Brain microvascular endothelial cell (primary cell): ENCODE results near the gene ANKRD66.
"Not testable (repeated sequence)": the region's sequence is repeated elsewhere in the genome, so short reads cannot be mapped to it uniquely, and the experiment has no call there.

Experiments
- DNase-seq: peaks from one replicate; pipeline ENCODE4 v3.0.0-alpha.2; 2020
- H3K27ac ChIP-seq: fragments of 250-450 bp; sonication (Bioruptor Pico); 2 replicates; pipeline ENCODE4 v1.5.1; 2020; ENCODE audit warnings: mild to moderate bottlenecking, moderate library complexity
- H3K27me3 ChIP-seq: fragments of 250-450 bp; sonication (Bioruptor Pico); replicated peaks from 2 replicates; pipeline ENCODE4 v1.5.1; 2020; ENCODE audit warnings: mild to moderate bottlenecking
- H3K36me3 ChIP-seq: fragments of 250-450 bp; sonication (Bioruptor Pico); replicated peaks from 2 replicates; pipeline ENCODE4 v1.5.1; 2020; ENCODE audit warnings: mild to moderate bottlenecking
- H3K4me3 ChIP-seq: 2 replicates; pipeline ENCODE4 v1.5.1; 2011; ENCODE audit warnings: low read depth, mild to moderate bottlenecking, control low read depth, low read length, moderate library complexity
- CTCF ChIP-seq: IDR thresholded peaks from 2 replicates; pipeline ENCODE4 v1.5.1; 2011; ENCODE audit warnings: low read depth, mild to moderate bottlenecking, moderate library complexity, low read length, control low read depth, inconsistent platforms; ENCODE audit errors: missing control alignments
- in situ Hi-C: cut with HindIII; loops from 2 replicates; pipeline ENCODE4 v1.10.0; 2017; ENCODE audit warnings: low sequenced_read_pairs, low pct_ligation_motif_present

ANKRD66 gene

GRCh38 chr6:46743425-46744158 is 3.1 kb upstream of the ANKRD66 start:
- no peaks in the 10 kb centered on the region for H3K27me3 ChIP-seq
- in situ Hi-C loops = no loop called here
- DNase-seq = no peak
- no peaks in the 10 kb centered on the region for H3K36me3 ChIP-seq
- no peak for TF ChIP-seq CTCF
- H3K27ac ChIP-seq = no peak overlapping the region
- no peak overlapping the region for H3K4me3 ChIP-seq

- in situ Hi-C loops, H3K27ac ChIP-seq, H3K36me3 ChIP-seq, H3K27me3 ChIP-seq, DNase-seq, H3K4me3 ChIP-seq: not testable (repeated sequence)
Measured at GRCh38 chr6:46744159-46744725, 2.5 kb upstream of the ANKRD66 start.

- H3K27me3 ChIP-seq = no peaks in the 10 kb centered on the region
- H3K27ac ChIP-seq = no peak overlapping the region
- no peak for DNase-seq
- TF ChIP-seq CTCF = no peak
- in situ Hi-C loops = no loop called here
- no peaks in the 10 kb centered on the region for H3K36me3 ChIP-seq
- no peak overlapping the region for H3K4me3 ChIP-seq
Measured at GRCh38 chr6:46745973-46746372, 760 bp upstream of the ANKRD66 start.

GRCh38 chr6:46748940-46749503 is 2.3 kb downstream of the ANKRD66 start:
- TF ChIP-seq CTCF = no peak
- in situ Hi-C loops = no loop called here
- Histone ChIP-seq H3K4me3 (no peak overlapping the region), H3K27ac (no peak overlapping the region), H3K36me3 (no peaks in the 10 kb centered on the region), H3K27me3 (no peaks in the 10 kb centered on the region)
- no peak for DNase-seq

GRCh38 chr6:46749731-46750130 is 3.0 kb downstream of the ANKRD66 start:
- no peaks in the 10 kb centered on the region for H3K27me3 ChIP-seq
- no peak for DNase-seq
- no peak overlapping the region for H3K27ac ChIP-seq
- no peaks in the 10 kb centered on the region for H3K36me3 ChIP-seq
- no peak overlapping the region for H3K4me3 ChIP-seq
- TF ChIP-seq CTCF = no peak
- in situ Hi-C loops = no loop called here

GRCh38 chr6:46751658-46752057 is 4.9 kb downstream of the ANKRD66 start:
- Histone ChIP-seq H3K4me3 (no peak overlapping the region), H3K36me3 (no peaks in the 10 kb centered on the region), H3K27ac (no peak overlapping the region), H3K27me3 (no peaks in the 10 kb centered on the region)
- in situ Hi-C loops = no loop called here
- TF ChIP-seq CTCF = no peak
- DNase-seq = no peak
